NCI-H345 treated with DMSO at 0.1 percent for 48 hours (cell line): ENCODE measurements around the gene NR3C1.

Experiments
- DNase-seq: peaks from one replicate; lab custom pipeline; 2025; ENCODE audit not compliant: unreplicated experiment; lab: John Stamatoyannopoulos, UW

Gene NR3C1

DNA sequence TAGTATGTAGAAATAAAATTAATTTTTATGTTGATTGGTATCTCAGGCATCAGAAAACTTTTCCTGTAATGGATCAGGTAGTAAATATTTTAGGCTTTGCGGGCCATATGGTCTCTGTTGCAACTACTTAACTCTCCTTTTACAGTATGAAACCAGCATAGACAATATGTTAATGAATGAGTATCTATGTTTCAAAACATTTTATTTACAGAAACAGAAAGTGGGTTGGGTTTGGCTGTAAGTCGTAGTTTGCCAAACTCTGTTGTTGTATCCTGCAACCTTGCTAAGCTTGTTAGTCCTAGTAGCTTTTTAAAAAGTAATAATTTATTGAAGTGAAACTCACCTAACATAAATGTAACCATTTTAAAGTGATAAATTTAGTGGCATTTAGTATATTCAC is 132.1 kb downstream of the NR3C1 start:
- DNase-seq = no peak

GRCh38 chr5:143268388-143268787 is 135.1 kb downstream of the NR3C1 start:
- DNase-seq = no peak

- no peak for DNase-seq
These were observed 136.3 kb downstream of the NR3C1 start for GRCh38 chr5:143267186-143267585.

- DNase-seq = no peak
These were observed 137.5 kb downstream of the NR3C1 start for GRCh38 chr5:143265995-143266394.

DNA sequence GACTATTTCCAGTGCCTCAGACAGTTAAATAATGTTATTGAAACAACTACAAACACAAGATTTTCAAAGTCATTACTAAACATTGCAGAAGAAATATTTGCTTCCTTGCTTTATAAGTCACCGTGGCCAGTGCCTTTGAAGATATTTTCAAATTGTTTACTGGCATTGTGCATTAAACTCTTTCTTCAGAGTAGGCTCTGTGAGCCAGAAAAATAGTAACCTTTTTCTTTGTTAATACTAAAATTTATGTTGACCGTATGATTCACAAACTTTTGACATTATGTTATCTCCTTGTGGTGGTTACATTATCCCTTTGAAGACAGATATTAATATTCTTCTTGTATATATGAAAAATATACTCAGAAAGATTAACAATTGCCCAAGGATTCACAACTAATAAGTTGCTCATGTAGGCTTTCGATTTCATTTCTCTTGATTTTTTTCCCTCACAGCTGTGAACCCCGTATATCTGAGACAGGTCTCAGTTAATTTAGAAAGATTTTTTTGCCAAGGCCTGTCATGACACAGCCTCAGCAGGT is 140.1 kb downstream of the NR3C1 start:
- DNase-seq = no peak

- DNase-seq = no peak
These were observed 140.9 kb downstream of the NR3C1 start for GRCh38 chr5:143262393-143263174.

DNA sequence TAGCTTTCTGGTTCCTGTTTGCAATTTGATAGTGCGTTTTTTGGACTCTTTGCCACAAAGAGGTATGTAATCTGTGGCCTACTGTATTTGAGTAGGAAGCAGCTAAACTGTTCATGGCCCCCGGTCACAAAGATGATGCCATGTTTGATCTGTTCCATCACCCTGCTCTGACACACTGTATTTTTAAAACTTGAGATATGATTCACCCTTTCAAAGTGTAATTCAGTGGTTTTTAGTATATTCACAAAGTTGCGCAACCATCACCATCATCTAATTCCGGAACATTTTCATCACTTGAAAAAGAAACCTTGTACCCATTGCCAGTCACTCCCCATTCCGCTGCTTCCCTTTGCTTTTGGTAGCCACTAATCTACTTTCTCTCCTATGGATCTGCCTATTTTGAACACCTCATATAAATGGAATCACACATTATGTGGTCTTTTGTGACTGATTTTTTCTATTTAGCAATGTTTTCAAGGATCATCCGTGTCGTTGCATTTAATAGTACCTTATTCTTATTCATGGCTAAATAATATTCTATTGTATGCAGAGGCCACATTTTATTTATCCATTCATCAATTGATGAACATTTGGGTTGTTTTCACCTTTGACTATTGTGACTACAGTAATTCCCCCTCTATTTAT is 141.6 kb downstream of the NR3C1 start:
- no peak for DNase-seq

- DNase-seq = no peak
These were observed 144.3 kb downstream of the NR3C1 start for GRCh38 chr5:143259254-143259605.

DNA sequence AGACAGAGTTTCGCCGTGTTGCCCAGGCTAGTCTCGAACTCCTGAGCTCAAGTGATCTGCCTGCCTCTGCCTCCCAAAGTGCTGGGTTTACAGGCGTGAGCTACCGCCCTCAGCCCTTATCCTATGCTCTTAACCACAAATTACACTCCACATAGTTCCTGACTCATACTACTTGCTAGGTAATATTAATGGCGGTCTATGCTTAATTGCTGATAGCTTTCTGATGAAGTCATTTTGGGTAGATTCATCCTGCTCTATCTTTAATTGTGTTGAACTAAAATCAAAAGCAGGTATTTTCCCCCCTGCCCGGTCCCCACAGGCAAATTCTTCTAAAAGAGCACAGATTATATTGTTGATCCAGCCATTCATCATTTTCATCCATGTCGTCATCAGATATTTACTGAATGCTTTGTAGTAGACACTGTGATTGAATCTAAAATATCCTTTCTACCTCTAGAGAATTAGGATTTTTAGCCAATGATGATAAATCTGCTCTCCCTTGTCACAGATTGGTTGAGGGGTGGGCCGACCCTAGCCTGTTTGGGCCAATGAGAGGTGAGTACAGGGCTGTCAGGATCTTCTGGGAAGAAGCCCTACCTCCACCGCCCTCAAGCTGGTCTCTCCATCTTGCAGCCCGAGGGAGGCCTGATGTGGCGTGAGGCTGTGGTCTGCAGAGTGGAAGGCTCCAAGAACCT is 144.8 kb downstream of the NR3C1 start:
- DNase-seq = no peak

DNA sequence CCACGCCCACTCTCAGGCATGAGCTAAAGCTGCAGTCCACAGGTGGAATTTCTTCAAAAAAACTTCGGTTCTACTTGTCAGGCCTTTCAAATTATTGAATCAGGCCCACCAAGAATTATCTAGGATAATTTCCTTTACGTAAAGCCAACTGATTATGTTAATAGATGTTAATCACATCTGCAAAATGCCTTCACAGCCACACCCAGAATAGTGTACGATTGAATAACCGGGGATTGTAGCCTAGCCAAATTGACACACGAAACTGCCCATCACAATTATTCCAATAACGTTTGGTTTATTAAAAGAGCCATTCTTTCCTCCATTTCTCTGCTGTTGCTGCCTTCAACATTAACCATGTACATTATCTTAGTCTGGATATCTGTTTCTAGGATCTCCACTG is 148.7 kb downstream of the NR3C1 start:
- DNase-seq = no peak

GRCh38 chr5:143251946-143252345 is 151.5 kb downstream of the NR3C1 start:
- DNase-seq = no peak

GRCh38 chr5:143251190-143251589 is 152.3 kb downstream of the NR3C1 start:
- DNase-seq = no peak

DNA sequence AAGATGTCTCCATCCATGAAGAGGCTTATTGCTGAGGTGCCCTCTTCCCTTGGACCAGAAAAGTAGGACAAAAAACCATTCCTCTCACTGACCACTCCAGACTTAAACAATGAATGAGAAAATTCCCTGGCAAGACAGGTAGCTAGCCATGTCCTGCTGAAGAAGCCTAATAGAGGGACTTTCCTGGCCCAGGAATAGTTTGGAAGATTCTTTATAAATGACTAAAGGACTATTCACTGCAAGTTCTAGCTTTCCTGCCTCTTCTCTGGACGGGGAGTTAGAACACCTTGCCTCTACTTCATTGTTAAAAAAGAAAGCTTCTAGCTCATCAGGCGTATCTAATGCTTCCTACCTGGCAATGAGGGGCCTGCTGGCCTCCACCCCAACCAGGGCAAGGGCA is 153.6 kb downstream of the NR3C1 start:
- DNase-seq = no peak

DNA sequence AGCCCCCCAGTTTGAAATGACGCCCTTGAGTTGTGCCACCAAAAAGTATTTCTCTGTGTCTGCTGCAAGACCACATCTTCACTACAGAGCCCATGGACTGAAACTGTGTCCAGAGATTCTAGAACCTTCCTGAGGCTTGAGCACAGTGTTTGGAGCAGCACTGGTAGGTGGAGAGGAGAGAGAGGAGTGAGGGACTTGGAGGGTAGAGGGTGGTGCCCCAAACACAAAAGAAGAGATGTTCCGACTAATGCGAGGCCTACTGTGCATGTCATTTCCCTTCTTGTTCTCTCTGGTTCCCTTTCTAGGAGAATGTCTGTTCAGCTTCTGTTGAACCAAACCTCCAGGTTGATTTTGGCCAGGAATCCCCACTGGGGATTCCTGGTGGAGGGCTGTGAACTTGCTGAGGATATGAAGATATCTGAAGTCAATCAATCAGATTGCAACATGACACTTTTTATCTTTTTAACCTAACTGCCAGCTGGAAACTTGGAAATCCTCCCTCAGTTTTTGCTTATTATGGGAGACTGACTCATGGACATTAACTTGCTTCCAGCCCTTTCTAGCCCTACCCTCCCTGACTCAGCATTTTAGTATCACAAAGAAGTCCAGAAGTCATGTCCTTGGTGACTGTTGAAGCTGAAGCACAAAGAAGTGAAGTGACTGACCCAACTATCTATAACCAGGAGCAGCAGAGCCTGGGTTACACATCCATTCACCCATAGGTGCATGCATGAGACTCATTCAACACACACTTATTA is 154.5 kb downstream of the NR3C1 start:
- no peak for DNase-seq

DNA sequence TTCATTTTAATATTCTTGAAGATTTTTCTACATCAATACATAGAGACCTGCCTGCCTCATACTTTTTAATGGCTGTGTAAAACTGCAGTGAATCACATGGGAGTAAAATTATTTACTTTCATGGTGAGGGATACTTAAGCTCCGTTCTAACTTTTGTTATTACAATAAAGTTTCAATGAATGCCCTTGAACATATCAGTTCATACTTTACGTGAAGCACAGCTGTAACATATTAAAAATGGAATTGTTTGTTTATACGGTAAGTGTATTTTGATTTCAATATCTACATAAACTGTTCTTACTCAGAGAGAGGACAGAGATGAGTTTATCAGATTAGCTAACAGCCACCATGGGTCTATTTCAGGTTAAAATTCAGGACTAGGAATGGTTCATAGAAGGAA is 155.1 kb downstream of the NR3C1 start:
- DNase-seq = no peak

GRCh38 chr5:143247134-143247815 is 156.2 kb downstream of the NR3C1 start:
- DNase-seq = no peak

GRCh38 chr5:143245929-143246561 is 157.4 kb downstream of the NR3C1 start:
- DNase-seq = no peak

DNA sequence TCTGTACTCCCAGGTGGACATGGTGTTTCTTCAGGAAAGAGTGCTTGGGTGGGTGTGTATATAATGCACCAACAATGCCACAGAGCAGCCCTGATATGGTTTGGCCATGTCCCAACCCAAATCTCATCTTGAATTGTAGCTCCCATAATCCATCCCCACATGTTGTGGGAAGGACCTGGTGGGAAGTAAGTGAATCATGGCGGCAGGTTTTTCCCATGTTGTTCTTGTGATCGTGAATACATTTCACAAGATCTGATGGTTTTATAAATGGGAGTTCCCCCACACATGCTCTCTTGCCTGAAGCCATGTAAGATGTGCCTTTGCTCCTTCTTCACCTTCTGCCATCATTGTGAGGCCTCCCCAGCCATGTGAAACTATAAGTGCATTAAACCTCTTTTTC is 158.5 kb downstream of the NR3C1 start:
- no peak for DNase-seq

GRCh38 chr5:143244000-143244736 is 159.3 kb downstream of the NR3C1 start:
- DNase-seq = no peak

GRCh38 chr5:143243103-143243502 is 160.4 kb downstream of the NR3C1 start:
- DNase-seq = no peak
